ENCODE measurements around the gene EID3.

The EID3 gene

DNA sequence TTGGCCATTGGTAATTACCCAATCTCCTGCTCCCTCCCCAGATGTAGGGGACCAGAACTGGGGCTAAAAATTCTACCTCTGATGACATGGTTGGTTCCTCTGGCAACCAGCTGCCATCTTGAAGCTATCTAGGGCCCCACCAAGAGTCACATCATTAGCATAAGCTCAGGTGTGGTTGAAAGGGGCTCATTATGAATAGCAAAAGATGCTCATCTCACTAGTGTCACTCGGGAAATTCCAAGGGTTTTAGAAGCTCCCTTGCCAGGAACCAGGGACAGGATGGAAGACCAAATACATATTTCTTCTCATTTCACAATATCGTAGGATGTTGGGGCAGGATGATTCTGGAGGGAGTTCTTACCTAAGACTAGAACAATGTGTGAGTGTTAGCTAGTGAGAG is 38.6 kb downstream of the EID3 start:
- DNase-seq: no peak

GRCh38 chr12:104342635-104343249 is 39.2 kb downstream of the EID3 start:
- no peak for DNase-seq

DNA sequence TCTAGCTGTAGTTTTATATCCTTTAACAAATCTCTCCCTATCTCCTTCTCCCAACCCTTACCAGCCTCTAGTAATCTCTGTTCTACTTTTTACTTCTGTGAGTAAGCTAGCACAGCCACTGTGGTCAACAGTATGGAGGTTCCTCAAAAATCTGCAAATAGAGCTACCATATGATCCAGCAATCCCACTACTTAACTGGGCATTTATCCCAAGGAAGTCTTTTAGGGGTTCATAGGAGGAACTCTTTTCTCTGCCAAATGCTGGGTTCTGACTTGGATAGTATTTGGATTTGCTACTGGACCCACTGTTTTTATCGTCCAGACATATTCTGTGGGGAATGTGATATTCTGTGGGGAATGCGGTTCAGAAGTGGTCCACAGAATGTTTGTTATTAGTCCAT is 41.1 kb downstream of the EID3 start:
- DNase-seq: no peak

DNA sequence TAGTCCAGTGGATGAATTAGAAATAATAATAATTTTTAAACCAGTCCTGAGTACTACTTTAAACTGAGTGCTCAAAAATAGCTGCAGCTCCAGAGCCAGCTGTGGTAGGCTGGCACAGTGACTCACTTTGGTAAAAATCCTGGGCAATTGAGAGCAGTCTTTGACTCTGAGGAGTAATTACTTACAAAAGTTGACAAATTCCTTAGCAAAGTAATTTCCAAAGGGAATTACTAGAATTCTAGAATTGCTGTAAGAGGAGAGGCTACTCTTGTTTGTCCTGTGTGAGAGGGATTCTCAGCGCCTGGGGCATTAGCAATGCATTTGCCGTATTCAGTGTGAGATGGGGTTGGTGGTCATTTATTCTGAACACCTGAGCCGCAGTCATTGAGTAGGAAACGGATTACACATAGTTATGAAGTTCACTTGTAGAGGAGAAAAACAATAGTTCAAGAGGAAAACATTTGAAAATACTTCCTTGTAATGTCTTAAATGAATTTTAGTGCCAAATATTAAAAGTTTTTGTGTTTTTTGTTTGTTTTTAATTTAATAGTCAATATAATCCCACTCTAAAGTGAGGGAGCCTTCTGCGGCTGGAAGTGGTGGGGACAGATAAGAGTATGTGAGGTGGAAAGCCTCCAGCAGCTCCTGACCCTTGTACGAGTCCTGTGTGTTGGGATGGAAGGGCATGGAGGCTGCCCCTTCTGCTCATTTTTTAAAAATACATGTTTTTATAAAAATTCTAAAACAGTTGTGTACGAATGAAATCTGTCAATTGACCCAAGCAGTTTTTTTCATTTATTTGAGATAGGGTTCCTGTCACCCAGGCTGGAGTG is 41.9 kb downstream of the EID3 start:
- DNase-seq: no peak

GRCh38 chr12:104347374-104348075 is 44.0 kb downstream of the EID3 start:
- no peak for DNase-seq

GRCh38 chr12:104348283-104348993 is 44.9 kb downstream of the EID3 start:
- DNase-seq: no peak

DNA sequence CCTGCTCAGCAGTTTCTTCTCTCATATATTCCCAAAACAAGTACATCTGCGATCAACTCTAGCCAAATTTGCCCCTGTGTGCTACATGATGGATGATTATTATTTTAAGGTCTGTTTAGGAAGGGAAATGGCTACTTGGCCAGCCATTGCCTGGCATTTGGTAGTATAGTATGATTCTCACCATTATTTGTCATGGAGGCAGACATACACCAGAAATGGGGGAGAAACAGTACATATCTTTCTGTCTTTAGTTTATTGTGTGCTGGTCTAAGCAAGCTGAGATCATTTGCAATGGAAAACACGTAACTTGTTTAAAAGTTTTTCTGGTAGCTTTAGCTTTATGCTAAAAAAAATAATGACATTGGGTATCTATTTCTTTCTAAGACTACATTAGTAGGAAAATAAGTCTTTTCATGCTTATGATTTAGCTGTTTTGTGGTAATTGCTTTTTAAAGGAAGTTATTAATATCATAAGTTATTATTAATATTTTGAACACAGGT is 45.5 kb downstream of the EID3 start:
- DNase-seq: no peak

- DNase-seq: no peak
Observed at GRCh38 chr12:104350211-104351056, 46.9 kb downstream of the EID3 start.

GRCh38 chr12:104351057-104351983 is 47.8 kb downstream of the EID3 start:
- DNase-seq: no peak

GRCh38 chr12:104352106-104352713 is 48.7 kb downstream of the EID3 start:
- no peak for DNase-seq

DNA sequence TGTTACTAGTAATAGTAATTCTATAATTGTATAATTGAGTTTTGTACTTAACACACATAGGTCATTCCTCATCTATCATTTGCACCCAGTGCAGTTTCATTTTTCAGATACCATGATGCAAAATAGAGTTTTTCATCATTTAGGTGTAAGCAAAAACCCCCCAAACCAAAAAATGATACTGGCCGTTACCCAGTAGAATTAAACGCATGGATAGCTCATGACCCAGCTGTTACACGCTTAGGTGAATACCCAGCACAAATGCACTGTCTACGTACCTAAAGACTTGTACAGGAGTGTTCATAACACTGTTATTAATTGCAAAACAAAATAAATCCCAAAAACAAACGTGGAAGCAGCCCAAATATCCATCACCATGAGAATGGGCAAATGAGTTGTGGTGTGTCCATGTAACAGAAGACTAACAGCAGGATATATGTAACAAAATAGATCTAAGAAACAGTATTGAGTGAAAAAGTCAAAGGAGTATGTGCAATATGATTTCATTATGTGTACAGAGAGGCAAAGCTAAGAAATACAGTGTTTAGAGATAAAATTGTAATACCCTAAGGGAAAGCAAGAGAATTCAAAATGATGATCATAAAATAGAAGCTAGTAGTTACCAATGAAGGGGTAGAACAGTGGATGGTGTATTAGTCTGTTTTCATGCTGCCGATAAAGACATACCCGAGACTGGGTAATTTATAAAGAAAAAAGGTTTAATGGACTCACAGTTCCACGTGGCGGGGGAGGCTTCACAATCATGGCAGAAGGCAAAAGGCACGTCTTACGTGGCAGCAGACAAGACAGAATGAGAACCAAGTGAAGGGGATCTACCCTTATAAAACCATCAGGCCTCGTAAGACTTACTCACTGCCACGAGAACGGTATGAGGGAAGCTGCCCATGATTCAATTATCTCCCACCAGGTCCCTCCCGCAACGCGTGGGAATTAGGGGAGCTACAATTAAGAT is 49.8 kb downstream of the EID3 start:
- no peak for DNase-seq

DNA sequence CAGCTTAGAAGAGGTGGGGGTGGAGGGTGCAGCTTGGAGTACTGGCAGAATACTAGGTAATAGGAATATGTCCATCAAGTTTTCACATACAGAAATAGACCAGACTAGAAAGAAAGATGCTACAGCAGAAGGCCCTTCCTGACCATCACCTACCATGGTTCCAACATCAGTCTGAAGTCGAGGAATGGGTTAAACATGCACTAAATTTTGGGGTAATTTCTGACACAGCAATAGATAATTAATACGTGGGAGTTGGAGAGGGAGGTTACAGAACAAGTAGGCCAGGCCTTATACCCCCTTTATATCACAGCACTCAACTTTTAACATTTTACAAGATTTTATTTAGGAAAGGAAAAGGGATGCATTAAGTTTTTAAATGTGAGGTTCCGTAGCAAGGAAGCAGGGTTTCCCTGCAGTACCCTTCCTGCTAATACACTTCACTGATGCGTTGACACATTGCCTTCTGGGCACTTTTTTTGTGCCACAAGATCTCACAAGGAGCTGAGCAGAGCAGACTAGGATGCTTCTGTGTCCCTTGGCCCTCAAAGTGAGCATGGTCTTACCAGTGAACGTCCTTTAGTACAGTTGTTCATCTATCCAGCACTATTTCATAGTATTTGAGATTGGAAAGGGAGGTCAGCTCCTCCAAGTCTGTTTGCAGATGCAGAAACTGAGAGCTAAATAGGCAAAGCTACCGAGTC is 50.8 kb downstream of the EID3 start:
- DNase-seq: no peak
